Muscle of back (tissue), 11 donors: ENCODE results near the gene FBXW7. TPM values are rescaled to one million over a fixed set of nuclear protein-coding genes. Genes with fewer than 3 reads are reported as not detected.

Experiments used
- DNase-seq, 3 donors: peaks; one replicate each; pipeline versions ENCODE4 v3.0.0 to v3.0.0-alpha.2; 2013
- polyA plus RNA-seq, 10 donors: library from polyadenylated mRNA; unstranded; fragments of 120-200 nt; gene quantifications; one replicate each; pipeline ENCODE4 v1.2.1, GENCODE V29; 2013; ENCODE audit not compliant: insufficient read length in 10 of 10

The FBXW7 gene
- polyA plus RNA-seq, 10 donors = 19.8 to 38.0 (median 29.3) TPM

DNA sequence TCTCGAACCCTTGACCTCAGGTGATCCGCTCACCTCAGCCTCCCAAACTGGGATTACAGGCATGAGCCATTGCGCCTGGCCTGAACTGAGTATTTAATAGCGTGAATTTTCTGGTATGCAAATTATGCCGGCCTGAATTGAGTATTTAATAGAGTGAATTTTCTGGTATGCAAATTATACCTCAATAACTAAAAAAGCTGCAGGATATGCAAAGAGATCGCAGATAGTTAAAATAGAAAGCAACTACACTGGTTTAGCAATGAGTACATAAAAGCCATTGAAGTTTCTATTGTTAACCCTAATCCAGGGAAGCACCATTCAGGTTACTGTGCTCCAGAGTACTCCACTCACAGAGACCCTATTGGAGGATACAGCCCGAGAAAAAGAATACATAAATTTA lies 22.8 kb downstream of the FBXW7 start:
- DNase-seq = no peak

GRCh38 chr4:152512483-152512882 lies 23.4 kb downstream of the FBXW7 start:
- DNase-seq = no peak

GRCh38 chr4:152510349-152511147 lies 25.3 kb downstream of the FBXW7 start:
- no peak for DNase-seq

- no peak for DNase-seq
These were observed 26.2 kb downstream of the FBXW7 start for GRCh38 chr4:152509595-152510225.

DNA sequence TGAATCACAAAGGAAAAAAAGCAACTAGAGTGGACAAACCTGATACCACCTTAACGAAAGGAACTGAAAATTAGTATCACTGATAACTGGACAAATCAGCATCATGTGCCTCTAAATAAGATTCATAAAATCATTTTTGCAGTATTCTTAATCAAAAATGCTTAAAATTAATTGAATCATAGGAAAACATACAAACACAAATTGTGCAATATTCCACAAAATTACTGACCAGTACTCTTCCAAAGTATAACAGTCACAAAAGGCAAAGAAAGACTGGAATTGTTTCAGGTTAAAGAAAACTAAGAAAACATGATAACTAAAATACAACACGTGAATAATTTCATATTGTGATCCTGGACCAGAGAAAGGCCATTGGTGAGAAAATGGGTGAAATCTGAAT lies 27.1 kb downstream of the FBXW7 start:
- no peak for DNase-seq

- DNase-seq = no peak
These were observed 27.5 kb downstream of the FBXW7 start for GRCh38 chr4:152508386-152508785.

GRCh38 chr4:152503653-152504290 lies 32.1 kb downstream of the FBXW7 start:
- no peak for DNase-seq

DNA sequence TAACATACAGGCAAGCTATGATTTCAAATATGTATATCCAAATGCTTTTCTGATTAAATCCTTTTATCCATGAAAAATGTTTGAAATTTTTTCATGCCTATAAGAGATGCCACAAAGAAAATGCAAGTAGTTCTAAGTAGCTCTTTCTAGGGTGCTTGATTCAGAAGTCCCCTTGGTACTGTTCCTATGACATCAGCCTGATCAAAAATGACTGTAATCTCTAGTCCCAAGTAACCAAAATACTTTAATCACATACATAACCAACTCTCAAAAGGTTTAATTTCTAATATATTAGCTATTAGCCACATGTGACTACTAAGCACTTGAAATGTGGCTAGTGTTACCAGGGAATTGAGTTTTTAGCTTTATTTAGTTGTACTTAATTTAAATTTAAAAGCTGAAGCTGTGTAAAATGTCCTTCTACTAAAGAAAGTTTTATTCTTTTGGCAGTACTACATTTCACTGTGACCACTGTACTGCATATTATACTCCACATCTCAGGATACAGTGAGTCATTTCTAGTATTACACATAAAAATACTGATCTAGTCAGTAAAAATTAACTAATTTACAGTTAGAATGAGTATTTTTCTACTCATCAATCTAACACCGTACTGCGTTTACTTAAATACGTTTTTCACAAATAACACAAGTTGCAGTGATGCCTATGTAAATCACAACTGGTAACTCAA lies 33.9 kb downstream of the FBXW7 start:
- DNase-seq = no peak

DNA sequence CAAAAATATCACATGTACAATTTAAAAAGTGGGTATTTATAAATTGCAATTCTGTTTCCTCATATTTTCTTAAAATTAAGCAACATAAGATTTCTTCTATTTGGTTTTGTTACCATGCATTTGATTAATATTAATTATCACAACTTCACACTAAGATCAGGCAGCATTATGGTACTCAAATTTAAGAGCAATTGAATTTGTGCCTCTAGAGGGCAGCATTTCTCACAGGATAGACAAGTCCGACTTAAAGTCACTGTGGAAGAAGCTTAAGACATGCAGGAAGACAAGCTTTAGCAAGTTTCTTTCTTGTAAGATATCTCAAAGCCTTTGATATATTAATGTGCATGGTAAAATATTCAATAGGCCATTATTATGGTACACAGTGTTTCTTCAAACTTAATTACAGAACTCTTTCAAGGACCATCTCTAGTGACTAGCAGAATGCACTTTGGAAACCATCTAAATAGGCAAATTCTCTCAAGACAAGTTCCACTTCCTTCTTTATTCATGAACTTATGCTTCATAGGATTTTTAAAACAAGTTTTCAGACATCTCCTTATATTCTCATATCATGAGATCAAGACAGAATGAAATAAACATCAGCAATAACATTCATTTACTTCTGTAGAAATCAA lies 35.0 kb downstream of the FBXW7 start:
- peak; percentile 79 to 86 (median 81) for DNase-seq

GRCh38 chr4:152500275-152500674 lies 35.6 kb downstream of the FBXW7 start:
- no peak for DNase-seq

GRCh38 chr4:152499344-152499743 lies 36.5 kb downstream of the FBXW7 start:
- DNase-seq = no peak

GRCh38 chr4:152494020-152494419 lies 41.9 kb downstream of the FBXW7 start:
- no peak for DNase-seq

DNA sequence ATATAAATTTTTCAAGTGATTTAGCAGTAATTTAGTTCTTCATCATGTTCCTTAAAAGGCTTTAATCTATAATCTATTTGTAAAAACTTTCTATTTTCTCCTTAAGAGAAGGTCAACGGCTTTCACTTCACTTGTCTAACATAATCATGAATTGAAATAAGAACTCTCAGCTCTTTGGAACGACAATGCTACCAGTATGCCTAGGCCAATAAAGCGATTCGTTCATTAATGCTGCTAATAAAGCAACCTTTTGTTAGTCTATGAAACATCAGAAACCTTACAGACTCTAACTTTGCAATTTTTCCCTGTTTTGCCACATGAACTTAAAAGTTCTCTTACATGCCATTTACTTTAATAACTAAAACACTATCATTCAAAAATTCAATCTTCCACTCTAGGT lies 47.6 kb downstream of the FBXW7 start:
- no peak for DNase-seq

GRCh38 chr4:152486429-152487389 lies 49.2 kb downstream of the FBXW7 start:
- no peak for DNase-seq

- peak in 1 of 3 donors; percentile 28 for DNase-seq
These were observed 50.1 kb downstream of the FBXW7 start for GRCh38 chr4:152485726-152486276.

DNA sequence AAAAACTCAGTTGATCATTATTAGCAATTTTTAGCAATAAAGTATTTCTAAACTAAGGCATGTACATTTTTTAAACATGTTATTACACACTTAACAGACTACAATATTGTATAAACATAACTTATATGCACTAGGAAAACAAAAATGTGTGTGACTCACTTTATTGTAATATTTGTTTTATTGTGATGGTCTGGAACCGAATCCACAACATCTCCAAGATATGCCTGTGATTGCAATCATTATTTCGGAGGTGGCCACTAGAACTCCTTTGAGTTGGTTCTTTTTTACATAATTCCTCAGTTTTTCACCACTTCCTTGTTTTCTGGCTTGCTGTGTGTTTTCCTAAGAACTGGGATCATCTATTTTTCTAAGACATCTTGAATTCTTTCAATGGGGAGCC lies 53.7 kb downstream of the FBXW7 start:
- no peak for DNase-seq

DNA sequence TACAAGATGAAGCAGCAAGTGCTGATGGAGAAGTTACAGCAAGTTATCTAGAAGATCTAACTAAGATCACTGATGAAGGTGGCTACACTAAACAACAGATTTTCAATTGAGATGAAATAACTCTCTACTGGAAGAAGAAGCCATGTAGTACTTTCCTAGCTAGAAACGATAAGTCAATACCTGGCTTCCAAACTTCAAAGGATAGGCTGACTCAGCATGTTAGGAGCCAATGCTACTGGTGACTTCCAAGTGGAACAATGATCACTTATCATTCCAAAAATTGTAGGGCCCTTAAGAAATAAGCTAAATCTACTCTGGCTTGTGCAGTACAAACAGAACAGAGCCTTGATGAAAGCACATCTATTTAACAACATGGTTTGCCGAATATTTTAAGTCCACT lies 55.0 kb downstream of the FBXW7 start:
- no peak for DNase-seq

DNA sequence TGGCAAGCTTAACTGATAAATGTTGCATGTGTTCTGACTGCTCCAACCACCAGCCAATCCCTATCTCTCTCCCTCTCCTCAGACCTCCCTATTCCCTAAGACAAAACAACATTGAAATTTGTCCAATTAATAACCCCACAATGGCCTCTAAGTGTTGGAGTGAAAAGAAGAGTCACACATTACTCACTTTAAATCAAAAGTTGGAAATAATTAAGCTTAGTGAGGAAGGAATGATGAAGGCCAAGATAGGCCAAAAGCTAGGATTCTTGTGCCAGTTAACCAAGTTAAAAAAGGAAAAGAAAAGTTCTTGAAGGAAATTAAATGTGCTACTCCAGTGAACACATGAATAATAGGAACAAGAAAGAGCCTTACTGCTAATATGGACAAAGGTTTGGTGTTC lies 55.6 kb downstream of the FBXW7 start:
- DNase-seq = no peak

GRCh38 chr4:152479428-152480026 lies 56.4 kb downstream of the FBXW7 start:
- peak in 1 of 3 donors; percentile 22 for DNase-seq
